ENCODE data around the gene FXYD1.
"Not testable (repeated sequence)": the region's sequence is repeated elsewhere in the genome, so short reads cannot be mapped to it uniquely, and the experiment has no call there.

FXYD1 gene

GRCh38 chr19:35144259-35144599 lies 5.6 kb downstream of the FXYD1 start:
- no peak for DNase-seq

GRCh38 chr19:35144600-35145436 lies 6.2 kb downstream of the FXYD1 start:
- no peak for DNase-seq

- DNase-seq, result no peak
Measured at GRCh38 chr19:35146746-35147459, 8.3 kb downstream of the FXYD1 start.

GRCh38 chr19:35149463-35149862 lies 10.8 kb downstream of the FXYD1 start:
- DNase-seq, result no peak

GRCh38 chr19:35150445-35150844 lies 11.8 kb downstream of the FXYD1 start:
- no peak for DNase-seq

- no peak for DNase-seq
Measured at GRCh38 chr19:35151273-35152065, 12.8 kb downstream of the FXYD1 start.

GRCh38 chr19:35153129-35153522 lies 14.5 kb downstream of the FXYD1 start:
- not testable (repeated sequence) for DNase-seq

- DNase-seq, result peak; percentile 34
Measured at GRCh38 chr19:35153701-35154524, 15.3 kb downstream of the FXYD1 start.

GRCh38 chr19:35154525-35155406 lies 16.1 kb downstream of the FXYD1 start, which contains the start of gene FXYD5:
FXYD5 (plus strand) TSS chr19:35154735; CDS start chr19:35155551, 816 bp downstream.
- peak; percentile 17 for DNase-seq

GRCh38 chr19:35155441-35155840 lies 16.8 kb downstream of the FXYD1 start:
- DNase-seq, result no peak

- DNase-seq, result no peak
Measured at GRCh38 chr19:35155981-35156672, 17.5 kb downstream of the FXYD1 start.

GRCh38 chr19:35156673-35157014 lies 18.0 kb downstream of the FXYD1 start:
- no peak for DNase-seq

GRCh38 chr19:35157431-35157830 lies 18.8 kb downstream of the FXYD1 start:
- DNase-seq, result no peak

GRCh38 chr19:35159606-35160005 lies 21.0 kb downstream of the FXYD1 start:
- no peak for DNase-seq

GRCh38 chr19:35160629-35161433 lies 22.2 kb downstream of the FXYD1 start:
- no peak for DNase-seq

- no peak for DNase-seq
Measured at GRCh38 chr19:35161434-35161743, 22.8 kb downstream of the FXYD1 start.

- DNase-seq, result no peak
Measured at GRCh38 chr19:35162471-35163326, 24.1 kb downstream of the FXYD1 start.

GRCh38 chr19:35164418-35164817 lies 25.8 kb downstream of the FXYD1 start:
- DNase-seq, result no peak

All from NCI-H1694 treated with DMSO at 0.1 percent for 48 hours (cell line).